Kidney epithelial cell (primary cell): ENCODE measurements around the gene PLB1. TPM values are rescaled to one million over a fixed set of nuclear protein-coding genes. Genes with fewer than 3 reads are reported as not detected.

Experiments
- DNase-seq: peaks from one replicate; pipeline ENCODE4 v3.0.0-alpha.2; 2010; ENCODE audit warnings: low read depth
- H3K27me3 ChIP-seq: 2 replicates; pipeline ENCODE4 v1.6.0; 2011; ENCODE audit warnings: low read length; ENCODE audit not compliant: control insufficient read depth, insufficient read depth
- H3K36me3 ChIP-seq: 2 replicates; pipeline ENCODE4 v1.5.1; 2011; ENCODE audit warnings: low read length; ENCODE audit not compliant: control insufficient read depth, insufficient read depth
- H3K4me3 ChIP-seq: 2 replicates; pipeline ENCODE4 v1.5.1; 2011; ENCODE audit warnings: low read depth, mild to moderate bottlenecking, control low read depth, low read length
- CTCF ChIP-seq: IDR thresholded peaks from 2 replicates; pipeline ENCODE4 v1.5.1; 2011; ENCODE audit warnings: mild to moderate bottlenecking, moderate library complexity, low read length, control low read depth, inconsistent platforms; ENCODE audit not compliant: insufficient read depth, poor library complexity, severe bottlenecking
- total RNA-seq: library from RNA; depleted of rRNA; stranded (reverse); fragments of >200 nt; gene quantifications from 2 replicates; pipeline ENCODE4 v1.2.3, GENCODE V29; 2015

Gene PLB1
- total RNA-seq, 1 donor from 2014 or later = 0.25 TPM

- Histone ChIP-seq H3K36me3 (no peaks in the 10 kb centered on the region), H3K4me3 (no peak overlapping the region), H3K27me3 (no peaks in the 10 kb centered on the region)
- TF ChIP-seq CTCF = no peak
- no peak for DNase-seq
Observed at GRCh38 chr2:28626376-28626775, 130.5 kb downstream of the PLB1 start.

GRCh38 chr2:28626891-28627421 is 131.1 kb downstream of the PLB1 start:
- H3K36me3 ChIP-seq = no peaks in the 10 kb centered on the region
- no peak for TF ChIP-seq CTCF
- no peak for DNase-seq

DNA sequence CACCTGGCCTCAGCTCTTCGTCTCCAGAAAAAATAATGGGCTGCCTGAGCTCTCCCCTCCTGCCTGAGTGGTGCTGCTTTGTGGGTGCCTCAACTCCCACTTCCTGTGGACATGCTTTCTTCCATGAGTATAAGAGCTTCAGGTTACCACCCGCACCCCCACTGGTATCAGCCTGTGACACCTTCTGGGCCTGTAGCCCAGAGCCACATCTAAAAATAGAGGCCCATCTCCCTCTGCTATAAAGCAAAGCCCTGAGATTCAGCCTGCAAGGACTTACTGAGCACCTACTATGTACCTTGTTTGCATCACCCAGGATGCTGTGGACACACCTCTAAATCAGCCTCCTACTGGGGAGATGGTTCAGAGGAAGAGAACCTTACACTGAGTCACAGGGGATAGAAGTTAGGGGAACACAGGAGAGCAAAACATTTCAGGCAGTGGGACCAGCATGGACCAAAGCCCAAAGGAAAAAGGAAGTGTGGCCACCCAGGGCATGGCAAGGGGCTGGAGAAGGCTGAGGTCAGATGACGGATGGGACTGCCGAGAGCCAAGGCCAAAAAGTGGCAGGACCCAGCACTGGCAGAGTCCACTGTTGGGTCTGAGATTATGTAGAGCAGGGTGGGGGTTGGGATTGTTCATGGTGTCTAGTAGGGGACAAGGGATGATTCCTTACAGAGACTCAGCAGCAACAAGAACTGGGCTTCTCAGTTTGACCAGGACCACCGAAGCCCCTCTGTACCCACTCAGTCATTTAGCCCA is 132.0 kb downstream of the PLB1 start:
- Histone ChIP-seq H3K4me3 (no peak overlapping the region), H3K36me3 (no peaks in the 10 kb centered on the region), H3K27me3 (no peaks in the 10 kb centered on the region)
- no peak for DNase-seq
- TF ChIP-seq CTCF = no peak

More at GRCh38 chr2:28626891-28627421, 131.1 kb downstream of the PLB1 start:
- Histone ChIP-seq H3K27me3 (no peaks in the 10 kb centered on the region), H3K4me3 (no peak overlapping the region)

- H3K36me3 ChIP-seq = no peaks in the 10 kb centered on the region
- no peak overlapping the region for H3K4me3 ChIP-seq
- H3K27me3 ChIP-seq = no peaks in the 10 kb centered on the region
- TF ChIP-seq CTCF = no peak
- no peak for DNase-seq
Observed at GRCh38 chr2:28628506-28628905, 132.6 kb downstream of the PLB1 start.

DNA sequence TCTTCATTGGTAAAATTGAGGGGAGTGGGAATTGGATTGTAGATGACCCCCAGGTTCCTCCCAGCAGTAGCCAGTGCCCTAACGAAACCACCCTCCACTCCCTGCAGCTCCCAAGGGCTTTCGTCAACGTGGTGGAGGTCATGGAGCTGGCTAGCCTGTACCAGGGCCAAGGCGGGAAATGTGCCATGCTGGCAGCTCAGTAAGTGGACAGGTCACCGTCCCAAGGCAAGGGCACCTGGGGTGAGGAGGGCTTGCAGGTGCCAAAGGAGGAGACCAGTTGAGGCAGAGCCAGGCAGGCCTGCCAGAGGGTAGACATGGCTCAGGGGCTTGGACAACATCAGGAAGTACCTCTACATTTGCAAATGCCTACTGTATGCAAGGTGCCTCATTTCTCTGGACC is 133.1 kb downstream of the PLB1 start:
- Histone ChIP-seq H3K27me3 (no peaks in the 10 kb centered on the region), H3K4me3 (no peak overlapping the region), H3K36me3 (no peaks in the 10 kb centered on the region)
- DNase-seq = no peak
- TF ChIP-seq CTCF = no peak

GRCh38 chr2:28629910-28630309 is 134.1 kb downstream of the PLB1 start:
- TF ChIP-seq CTCF = no peak
- Histone ChIP-seq H3K4me3 (no peak overlapping the region), H3K36me3 (no peaks in the 10 kb centered on the region), H3K27me3 (no peaks in the 10 kb centered on the region)
- no peak for DNase-seq
